Gastrocnemius medialis (tissue), 4 donors: ENCODE data around the gene NPAS3. TPM values are rescaled to one million over a fixed set of nuclear protein-coding genes. Genes with fewer than 3 reads are reported as not detected.

Source experiments
- ATAC-seq, 2 donors: fragments of 150-250 bp; one replicate each; pipeline ENCODE4 v1.9.1; 2016
- DNase-seq, 2 donors: peaks; one replicate each; pipeline ENCODE4 v3.0.0-alpha.2; 2019
- H3K27ac ChIP-seq, 4 donors: fragments of 200-600 bp; sonication (generic); 1 replicate in 1 of 4; 2 replicates in 3 of 4; pipeline ENCODE4 v1.5.1; 2016 to 2018; ENCODE audit warnings: mild to moderate bottlenecking in 2 of 4, moderate library complexity in 1 of 4
- H3K27me3 ChIP-seq, 3 donors: fragments of 200-600 bp; sonication (generic) in 2 of 3; 1 replicate in 1 of 3; 2 replicates in 2 of 3; pipeline versions ENCODE4 v1.5.1 to v1.6.0; 2016 to 2019; ENCODE audit warnings: mild to moderate bottlenecking in 1 of 3, moderate library complexity in 1 of 3
- H3K36me3 ChIP-seq, 2 donors: fragments of 200-600 bp; sonication (generic) in 1 of 2; one replicate each; pipeline ENCODE4 v1.5.1; 2017 to 2018
- H3K4me1 ChIP-seq, 2 donors: fragments of 200-600 bp; sonication (generic) in 1 of 2; one replicate each; pipeline ENCODE4 v1.5.1; 2016 to 2017; ENCODE audit warnings: mild to moderate bottlenecking in 2 of 2
- H3K4me3 ChIP-seq, 4 donors: fragments of 200-600 bp; sonication (generic) in 3 of 4; 1 replicate in 1 of 4; 2 replicates in 3 of 4; pipeline ENCODE4 v1.5.1; 2016 to 2019; ENCODE audit warnings: mild to moderate bottlenecking in 2 of 4
- H3K9me3 ChIP-seq, 3 donors: fragments of 200-600 bp; sonication (generic) in 2 of 3; 1 replicate in 1 of 3; 2 replicates in 2 of 3; pipeline ENCODE4 v1.5.1; 2016 to 2019
- POLR2A ChIP-seq, 2 donors: fragments of 450-650 bp; IDR thresholded peaks; one replicate each; pipeline ENCODE4 v1.6.1; 2017; ENCODE audit warnings: antibody characterized with exemption in 2 of 2, mild to moderate bottlenecking in 2 of 2, moderate library complexity in 2 of 2
- in situ Hi-C, 4 donors: fragments of 200-750 bp; cut with MboI; loops; one replicate each; pipeline versions ENCODE4 v1.15.0 to v1.8.0; 2017; ENCODE audit warnings: low sequenced_read_pairs in 4 of 4
- intact Hi-C: fragments of 100-400 bp; cut with DNase I; formaldehyde crosslinking; loops from one replicate; pipeline ENCODE4 v1.15.1; 2023; ENCODE audit warnings: low total_unique reads
- total RNA-seq, 4 donors: library from RNA; depleted of rRNA; stranded (reverse); fragments of >200 nt; gene quantifications; one replicate each; pipeline versions ENCODE4 v1.1.0 to v1.2.3, GENCODE V29; 2016
- TF ChIP-seq, protein P1 (sequence below), 5 experiments: fragments of 450-650 bp in 3 of 5; fragments of 200-600 bp in 2 of 5; sonication (generic) in 2 of 5; IDR thresholded peaks in 4 of 5; conservative IDR thresholded peaks in 1 of 5; 1 replicate in 4 of 5; 2 replicates in 1 of 5; pipeline ENCODE4 v1.5.1; 2016 to 2019; ENCODE audit warnings: antibody characterized with exemption in 5 of 5, mild to moderate bottlenecking in 3 of 5, moderate library complexity in 3 of 5

NPAS3 gene
- total RNA-seq, 4 donors from 2014 or later, result 0.82 to 1.00 TPM; not detected in 2

DNA sequence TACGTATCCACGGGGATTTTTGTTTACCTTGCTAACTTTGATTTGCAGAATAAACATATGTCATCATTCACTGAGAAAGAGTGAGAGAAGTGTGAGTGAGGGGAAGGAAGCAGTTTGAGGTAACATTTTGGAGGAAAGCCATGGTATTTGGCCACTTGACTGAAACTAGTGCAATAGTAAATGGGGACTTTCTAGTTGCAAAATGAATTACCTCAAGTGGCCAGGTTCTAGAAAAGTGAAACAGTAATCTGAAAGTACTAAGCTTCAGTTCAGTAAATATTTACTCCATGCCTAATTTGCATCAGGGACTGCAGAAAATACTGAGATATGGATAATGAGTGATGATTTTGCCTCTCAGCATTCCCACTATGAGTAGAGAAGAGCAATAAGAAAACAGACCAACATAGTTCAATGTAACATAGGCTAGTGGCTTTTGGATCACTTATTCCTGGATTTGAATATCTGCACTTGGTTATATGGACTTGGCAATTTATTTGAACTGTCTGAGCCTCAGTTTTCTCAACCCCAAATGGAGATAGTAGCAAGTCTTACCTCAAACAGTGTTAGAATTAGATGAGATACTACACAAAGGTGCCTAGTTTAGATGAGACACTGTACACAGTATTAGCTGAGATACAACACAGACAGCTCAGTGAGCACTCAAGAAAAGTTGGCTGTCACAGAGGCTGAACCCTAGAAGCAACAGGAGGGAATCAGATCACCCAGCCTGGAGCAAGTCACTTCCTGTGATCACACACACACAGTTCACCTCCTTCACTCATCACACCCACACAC is 439.1 kb downstream of the NPAS3 start:
- intact Hi-C loops, result no loop called here
- H3K4me1 ChIP-seq, result no peaks in the 10 kb centered on the region
- TF ChIP-seq, protein P1, sequence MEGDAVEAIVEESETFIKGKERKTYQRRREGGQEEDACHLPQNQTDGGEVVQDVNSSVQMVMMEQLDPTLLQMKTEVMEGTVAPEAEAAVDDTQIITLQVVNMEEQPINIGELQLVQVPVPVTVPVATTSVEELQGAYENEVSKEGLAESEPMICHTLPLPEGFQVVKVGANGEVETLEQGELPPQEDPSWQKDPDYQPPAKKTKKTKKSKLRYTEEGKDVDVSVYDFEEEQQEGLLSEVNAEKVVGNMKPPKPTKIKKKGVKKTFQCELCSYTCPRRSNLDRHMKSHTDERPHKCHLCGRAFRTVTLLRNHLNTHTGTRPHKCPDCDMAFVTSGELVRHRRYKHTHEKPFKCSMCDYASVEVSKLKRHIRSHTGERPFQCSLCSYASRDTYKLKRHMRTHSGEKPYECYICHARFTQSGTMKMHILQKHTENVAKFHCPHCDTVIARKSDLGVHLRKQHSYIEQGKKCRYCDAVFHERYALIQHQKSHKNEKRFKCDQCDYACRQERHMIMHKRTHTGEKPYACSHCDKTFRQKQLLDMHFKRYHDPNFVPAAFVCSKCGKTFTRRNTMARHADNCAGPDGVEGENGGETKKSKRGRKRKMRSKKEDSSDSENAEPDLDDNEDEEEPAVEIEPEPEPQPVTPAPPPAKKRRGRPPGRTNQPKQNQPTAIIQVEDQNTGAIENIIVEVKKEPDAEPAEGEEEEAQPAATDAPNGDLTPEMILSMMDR (IDR thresholded peaks at IDR 0.05 in 4 of 5, conservative IDR thresholded peaks at IDR 0.05 in 1 of 5), result no peak
- TF ChIP-seq POLR2A (IDR thresholded peaks at IDR 0.05), result no peak

GRCh38 chr14:33381717-33382116 is 443.0 kb downstream of the NPAS3 start:
- intact Hi-C loops, result no loop called here
- Histone ChIP-seq H3K9me3 (no peaks in the 10 kb centered on the region), H3K27ac (no peak overlapping the region), H3K27me3 (no peaks in the 10 kb centered on the region), H3K4me1 (no peaks in the 10 kb centered on the region), H3K36me3 (no peaks in the 10 kb centered on the region), H3K4me3 (no peak overlapping the region)
- ATAC-seq (no peak), DNase-seq (no peak)
- no peak for TF ChIP-seq POLR2A (IDR thresholded peaks at IDR 0.05)
- TF ChIP-seq, protein P1 (IDR thresholded peaks at IDR 0.05 in 4 of 5, conservative IDR thresholded peaks at IDR 0.05 in 1 of 5), result no peak
- in situ Hi-C loops, result no loop called here

More for the DNA sequence above, 439.1 kb downstream of the NPAS3 start:
- Histone ChIP-seq H3K36me3 (no peaks in the 10 kb centered on the region), H3K27me3 (no peaks in the 10 kb centered on the region), H3K27ac (no peak overlapping the region), H3K9me3 (no peaks in the 10 kb centered on the region), H3K4me3 (no peak overlapping the region)
- ATAC-seq, result no peak
- in situ Hi-C loops, result no loop called here
- no peak for DNase-seq

GRCh38 chr14:33386140-33386539 is 447.5 kb downstream of the NPAS3 start:
- no peak for ATAC-seq
- in situ Hi-C loops (no loop called here), intact Hi-C loops (no loop called here)

GRCh38 chr14:33386781-33387180 is 448.1 kb downstream of the NPAS3 start:
- DNase-seq, result no peak
- Histone ChIP-seq H3K4me3 (no peak overlapping the region), H3K27ac (no peak overlapping the region), H3K27me3 (no peaks in the 10 kb centered on the region), H3K9me3 (no peaks in the 10 kb centered on the region), H3K4me1 (no peaks in the 10 kb centered on the region), H3K36me3 (no peaks in the 10 kb centered on the region)
- no peak for TF ChIP-seq POLR2A (IDR thresholded peaks at IDR 0.05)
- TF ChIP-seq, protein P1 (IDR thresholded peaks at IDR 0.05 in 4 of 5, conservative IDR thresholded peaks at IDR 0.05 in 1 of 5), result no peak
- intact Hi-C loops, result no loop called here
- in situ Hi-C loops, result no loop called here
- no peak for ATAC-seq

More at GRCh38 chr14:33386140-33386539, 447.5 kb downstream of the NPAS3 start:
- TF ChIP-seq, protein P1 (IDR thresholded peaks at IDR 0.05 in 4 of 5, conservative IDR thresholded peaks at IDR 0.05 in 1 of 5), result no peak
- TF ChIP-seq POLR2A (IDR thresholded peaks at IDR 0.05), result no peak
- H3K4me1 ChIP-seq, result no peaks in the 10 kb centered on the region
- no peaks in the 10 kb centered on the region for H3K27me3 ChIP-seq
- DNase-seq, result no peak
- no peak overlapping the region for H3K27ac ChIP-seq
- H3K36me3 ChIP-seq, result no peaks in the 10 kb centered on the region
- no peaks in the 10 kb centered on the region for H3K9me3 ChIP-seq
- no peak overlapping the region for H3K4me3 ChIP-seq
